ENCODE data around the gene MOB2.

MOB2 gene

DNA sequence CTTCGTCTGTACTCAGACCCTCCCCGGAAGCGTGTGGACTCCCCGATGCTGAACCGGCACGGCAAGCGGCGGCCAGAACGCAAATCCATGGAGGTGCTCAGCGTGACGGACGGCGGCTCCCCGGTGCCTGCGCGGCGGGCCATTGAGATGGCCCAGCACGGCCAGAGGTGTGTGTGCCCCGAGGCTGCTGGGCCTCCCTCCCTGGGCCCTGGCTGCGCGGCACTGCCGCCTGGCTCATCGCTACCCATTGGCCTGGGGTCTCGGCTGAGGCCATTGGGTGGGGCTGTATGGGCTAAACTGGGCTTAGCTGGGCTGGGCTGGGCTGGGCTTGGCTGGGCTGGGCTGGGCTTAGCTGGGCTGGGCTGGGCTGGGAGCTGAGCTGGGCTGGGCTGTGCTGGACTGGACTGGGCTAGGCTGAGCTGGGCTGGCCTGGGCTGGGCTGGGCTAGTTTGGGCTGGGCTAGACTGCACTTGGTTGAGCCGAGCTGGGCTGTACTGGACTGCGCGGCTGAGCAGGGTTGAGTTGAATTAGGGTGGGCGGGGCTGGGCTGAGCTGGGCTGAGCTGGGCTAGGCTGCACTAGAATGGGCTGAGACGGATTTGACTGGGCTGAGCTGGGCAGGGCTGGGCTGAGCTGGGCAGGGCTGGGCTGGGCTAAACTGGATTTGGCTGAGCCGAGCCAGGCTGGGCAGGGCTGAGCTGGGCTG, 40.7 kb downstream of the MOB2 start:
- FAIRE-seq (no peak), DNase-seq (ENCODE audit: insufficient read length, low spot score) (no peak)
- TF ChIP-seq, protein P1, sequence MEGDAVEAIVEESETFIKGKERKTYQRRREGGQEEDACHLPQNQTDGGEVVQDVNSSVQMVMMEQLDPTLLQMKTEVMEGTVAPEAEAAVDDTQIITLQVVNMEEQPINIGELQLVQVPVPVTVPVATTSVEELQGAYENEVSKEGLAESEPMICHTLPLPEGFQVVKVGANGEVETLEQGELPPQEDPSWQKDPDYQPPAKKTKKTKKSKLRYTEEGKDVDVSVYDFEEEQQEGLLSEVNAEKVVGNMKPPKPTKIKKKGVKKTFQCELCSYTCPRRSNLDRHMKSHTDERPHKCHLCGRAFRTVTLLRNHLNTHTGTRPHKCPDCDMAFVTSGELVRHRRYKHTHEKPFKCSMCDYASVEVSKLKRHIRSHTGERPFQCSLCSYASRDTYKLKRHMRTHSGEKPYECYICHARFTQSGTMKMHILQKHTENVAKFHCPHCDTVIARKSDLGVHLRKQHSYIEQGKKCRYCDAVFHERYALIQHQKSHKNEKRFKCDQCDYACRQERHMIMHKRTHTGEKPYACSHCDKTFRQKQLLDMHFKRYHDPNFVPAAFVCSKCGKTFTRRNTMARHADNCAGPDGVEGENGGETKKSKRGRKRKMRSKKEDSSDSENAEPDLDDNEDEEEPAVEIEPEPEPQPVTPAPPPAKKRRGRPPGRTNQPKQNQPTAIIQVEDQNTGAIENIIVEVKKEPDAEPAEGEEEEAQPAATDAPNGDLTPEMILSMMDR (IDR thresholded peaks at IDR 0.05; ENCODE audit: insufficient read depth, missing control alignments): no peak

GRCh38 chr11:1444823-1445422, 41.7 kb downstream of the MOB2 start:
- TF ChIP-seq, protein P1 (IDR thresholded peaks at IDR 0.05; ENCODE audit: insufficient read depth, missing control alignments): no peak
- peak; percentile 80 for DNase-seq (ENCODE audit: insufficient read length, low spot score)
- no peak for FAIRE-seq

GRCh38 chr11:1444321-1444720, 42.3 kb downstream of the MOB2 start:
- no peak for DNase-seq (ENCODE audit: insufficient read length, low spot score)
- TF ChIP-seq, protein P1 (IDR thresholded peaks at IDR 0.05; ENCODE audit: insufficient read depth, missing control alignments): no peak
- FAIRE-seq: no peak

GRCh38 chr11:1443737-1444136, 42.8 kb downstream of the MOB2 start:
- FAIRE-seq (no peak), DNase-seq (ENCODE audit: insufficient read length, low spot score) (no peak)
- TF ChIP-seq, protein P1 (IDR thresholded peaks at IDR 0.05; ENCODE audit: insufficient read depth, missing control alignments): no peak

GRCh38 chr11:1442807-1443366, 43.7 kb downstream of the MOB2 start:
- FAIRE-seq (no peak), DNase-seq (ENCODE audit: insufficient read length, low spot score) (no peak)
- TF ChIP-seq, protein P1 (IDR thresholded peaks at IDR 0.05; ENCODE audit: insufficient read depth, missing control alignments): no peak

DNA sequence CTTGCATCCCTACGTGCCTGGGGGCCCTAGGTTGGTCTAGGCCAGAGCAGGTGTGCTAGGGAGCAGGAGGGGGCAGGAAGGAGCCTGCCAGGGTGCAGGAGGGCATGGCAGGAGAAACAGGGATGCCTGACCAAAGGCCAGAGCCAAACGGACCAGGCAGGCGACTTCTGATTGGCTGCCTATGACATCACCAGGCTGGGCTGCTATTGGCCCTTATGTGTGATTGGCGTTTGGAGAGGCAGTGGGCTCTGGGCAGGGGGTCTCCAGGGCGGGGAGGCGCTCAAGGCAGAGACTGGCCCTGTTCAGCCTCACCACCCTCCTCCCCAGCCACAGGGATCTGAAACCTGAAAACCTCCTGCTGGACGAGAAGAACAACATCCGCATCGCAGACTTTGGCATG, 44.4 kb downstream of the MOB2 start:
- TF ChIP-seq, protein P1 (IDR thresholded peaks at IDR 0.05; ENCODE audit: insufficient read depth, missing control alignments): no peak
- FAIRE-seq: no peak
- DNase-seq (ENCODE audit: insufficient read length, low spot score): no peak

DNA sequence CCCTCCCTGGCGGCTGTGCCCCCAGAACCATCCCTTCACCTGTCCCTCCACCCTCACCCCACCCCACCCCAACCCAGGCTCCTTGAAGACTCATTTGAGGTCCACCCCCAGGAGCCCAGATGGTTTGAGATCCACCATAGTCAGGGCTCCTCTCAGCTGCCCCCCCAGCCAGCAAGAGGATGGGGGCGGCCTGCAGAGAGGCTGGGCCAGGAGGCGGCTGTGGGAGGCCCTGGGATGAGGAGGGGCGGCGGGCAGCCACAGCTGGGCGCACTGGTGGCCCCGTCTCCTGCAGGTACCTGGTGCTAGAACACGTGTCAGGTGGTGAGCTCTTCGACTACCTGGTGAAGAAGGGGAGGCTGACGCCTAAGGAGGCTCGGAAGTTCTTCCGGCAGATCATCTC, 46.1 kb downstream of the MOB2 start:
- FAIRE-seq: no peak
- TF ChIP-seq, protein P1 (IDR thresholded peaks at IDR 0.05; ENCODE audit: insufficient read depth, missing control alignments): no peak
- no peak for DNase-seq (ENCODE audit: insufficient read length, low spot score)
